ENCODE results near the gene RNF31.
"Not testable (repeated sequence)": the region's sequence is repeated elsewhere in the genome, so short reads cannot be mapped to it uniquely, and the experiment has no call there.

DNA sequence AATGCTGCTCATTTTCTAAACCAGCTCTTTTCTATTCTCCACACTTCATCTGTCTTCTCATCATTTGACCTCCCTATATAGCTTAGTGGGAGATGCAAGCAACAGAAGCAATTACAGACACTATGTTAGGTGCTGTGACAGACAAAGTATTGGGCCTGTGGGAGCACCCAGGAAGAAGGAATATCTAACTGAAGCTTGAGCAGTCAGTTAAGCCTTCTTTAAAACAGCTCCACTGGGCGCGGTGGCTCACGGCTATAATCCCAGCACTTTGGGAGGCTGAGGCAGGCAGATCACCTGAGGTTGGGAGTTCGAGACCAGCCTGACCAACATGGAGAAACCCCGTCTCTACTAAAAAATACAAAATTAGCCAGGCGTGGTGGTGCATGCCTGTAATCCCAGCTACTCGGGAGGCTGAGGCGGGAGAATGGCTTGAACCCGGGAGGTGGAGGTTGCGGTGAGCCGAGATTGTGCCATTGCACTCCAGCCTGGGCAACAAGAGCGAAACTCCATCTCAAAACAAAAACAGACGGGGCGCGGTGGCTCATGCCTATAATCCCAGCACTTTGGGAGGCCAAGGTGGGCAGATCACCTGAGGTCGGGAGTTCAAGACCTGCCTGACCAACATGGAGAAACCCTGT lies 56.1 kb downstream of the RNF31 start:
- TF ChIP-seq, protein P1, sequence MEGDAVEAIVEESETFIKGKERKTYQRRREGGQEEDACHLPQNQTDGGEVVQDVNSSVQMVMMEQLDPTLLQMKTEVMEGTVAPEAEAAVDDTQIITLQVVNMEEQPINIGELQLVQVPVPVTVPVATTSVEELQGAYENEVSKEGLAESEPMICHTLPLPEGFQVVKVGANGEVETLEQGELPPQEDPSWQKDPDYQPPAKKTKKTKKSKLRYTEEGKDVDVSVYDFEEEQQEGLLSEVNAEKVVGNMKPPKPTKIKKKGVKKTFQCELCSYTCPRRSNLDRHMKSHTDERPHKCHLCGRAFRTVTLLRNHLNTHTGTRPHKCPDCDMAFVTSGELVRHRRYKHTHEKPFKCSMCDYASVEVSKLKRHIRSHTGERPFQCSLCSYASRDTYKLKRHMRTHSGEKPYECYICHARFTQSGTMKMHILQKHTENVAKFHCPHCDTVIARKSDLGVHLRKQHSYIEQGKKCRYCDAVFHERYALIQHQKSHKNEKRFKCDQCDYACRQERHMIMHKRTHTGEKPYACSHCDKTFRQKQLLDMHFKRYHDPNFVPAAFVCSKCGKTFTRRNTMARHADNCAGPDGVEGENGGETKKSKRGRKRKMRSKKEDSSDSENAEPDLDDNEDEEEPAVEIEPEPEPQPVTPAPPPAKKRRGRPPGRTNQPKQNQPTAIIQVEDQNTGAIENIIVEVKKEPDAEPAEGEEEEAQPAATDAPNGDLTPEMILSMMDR (IDR thresholded peaks at IDR 0.05) = not testable (repeated sequence)
- TF ChIP-seq POLR2A (IDR thresholded peaks at IDR 0.05; ENCODE audit: low read depth) = not testable (repeated sequence)

All from esophagus muscularis mucosa (tissue), 3 donors.